ENCODE measurements around the gene BCL11A.

BCL11A gene

GRCh38 chr2:60493804-60494387 is 59.6 kb downstream of the BCL11A start:
- no peak for TF ChIP-seq CTCF (IDR thresholded peaks at IDR 0.05; ENCODE audit: insufficient read depth, low read depth, low read length, missing control alignments)
- H3K4me3 ChIP-seq (ENCODE audit: low read length), result no peak overlapping the region
- DNase-seq (ENCODE audit: low read depth), result no peak

GRCh38 chr2:60492548-60492947 is 60.9 kb downstream of the BCL11A start:
- H3K4me3 ChIP-seq (ENCODE audit: low read length), result no peak overlapping the region
- no peak for TF ChIP-seq CTCF (IDR thresholded peaks at IDR 0.05; ENCODE audit: insufficient read depth, low read depth, low read length, missing control alignments)
- DNase-seq (ENCODE audit: low read depth), result no peak

- no peak for TF ChIP-seq CTCF (IDR thresholded peaks at IDR 0.05; ENCODE audit: insufficient read depth, low read depth, low read length, missing control alignments)
Measured at GRCh38 chr2:60490848-60491247, 62.6 kb downstream of the BCL11A start.

GRCh38 chr2:60490441-60490840 is 63.0 kb downstream of the BCL11A start:
- no peak for DNase-seq (ENCODE audit: low read depth)
- H3K4me3 ChIP-seq (ENCODE audit: low read length), result no peak overlapping the region
- no peak for TF ChIP-seq CTCF (IDR thresholded peaks at IDR 0.05; ENCODE audit: insufficient read depth, low read depth, low read length, missing control alignments)

More at GRCh38 chr2:60490848-60491247, 62.6 kb downstream of the BCL11A start:
- H3K4me3 ChIP-seq (ENCODE audit: low read length), result no peak overlapping the region
- no peak for DNase-seq (ENCODE audit: low read depth)

GRCh38 chr2:60489289-60489688 is 64.2 kb downstream of the BCL11A start:
- DNase-seq (ENCODE audit: low read depth), result no peak
- TF ChIP-seq CTCF (IDR thresholded peaks at IDR 0.05; ENCODE audit: insufficient read depth, low read depth, low read length, missing control alignments), result no peak
- no peak overlapping the region for H3K4me3 ChIP-seq (ENCODE audit: low read length)

- no peak overlapping the region for H3K4me3 ChIP-seq (ENCODE audit: low read length)
- DNase-seq (ENCODE audit: low read depth), result no peak
- no peak for TF ChIP-seq CTCF (IDR thresholded peaks at IDR 0.05; ENCODE audit: insufficient read depth, low read depth, low read length, missing control alignments)
Measured at GRCh38 chr2:60488291-60488690, 65.2 kb downstream of the BCL11A start.

- DNase-seq (ENCODE audit: low read depth), result no peak
- TF ChIP-seq CTCF (IDR thresholded peaks at IDR 0.05; ENCODE audit: insufficient read depth, low read depth, low read length, missing control alignments), result no peak
- no peak overlapping the region for H3K4me3 ChIP-seq (ENCODE audit: low read length)
Measured at GRCh38 chr2:60487174-60487573, 66.3 kb downstream of the BCL11A start.

All from epithelial cell of esophagus (primary cell).